HG03432 (cell line): ENCODE measurements around the gene INTS7.
"Not testable (repeated sequence)": the region's sequence is repeated elsewhere in the genome, so short reads cannot be mapped to it uniquely, and the experiment has no call there.

Source experiments
- ATAC-seq: cut with Tn5 transposase; IDR thresholded peaks from one replicate; pipeline ENCODE4 v1.9.1; 2021; ENCODE audit warnings: mild to moderate bottlenecking, moderate library complexity; ENCODE audit not compliant: unreplicated experiment

Gene INTS7

GRCh38 chr1:211938561-211938997 lies 96.8 kb downstream of the INTS7 start:
- ATAC-seq, result peak; percentile 33

- not testable (repeated sequence) for ATAC-seq
Observed at GRCh38 chr1:211937422-211937821, 97.9 kb downstream of the INTS7 start.

- ATAC-seq, result peak; percentile 80
Observed at GRCh38 chr1:211935448-211935970, 99.8 kb downstream of the INTS7 start.

GRCh38 chr1:211933946-211934714 lies 101.2 kb downstream of the INTS7 start:
- no peak for ATAC-seq

- no peak for ATAC-seq
Observed at GRCh38 chr1:211932933-211933254, 102.5 kb downstream of the INTS7 start.

- ATAC-seq, result no peak
Observed at GRCh38 chr1:211932231-211932932, 103.0 kb downstream of the INTS7 start.

GRCh38 chr1:211929683-211930082 lies 105.7 kb downstream of the INTS7 start:
- ATAC-seq, result no peak

GRCh38 chr1:211928993-211929637 lies 106.2 kb downstream of the INTS7 start:
- no peak for ATAC-seq

GRCh38 chr1:211928290-211928801 lies 107.0 kb downstream of the INTS7 start:
- no peak for ATAC-seq

GRCh38 chr1:211925016-211925415 lies 110.3 kb downstream of the INTS7 start:
- ATAC-seq, result no peak

- no peak for ATAC-seq
Observed at GRCh38 chr1:211924256-211924655, 111.1 kb downstream of the INTS7 start.

- no peak for ATAC-seq
Observed at GRCh38 chr1:211923095-211923494, 112.3 kb downstream of the INTS7 start.

GRCh38 chr1:211921579-211922095 lies 113.7 kb downstream of the INTS7 start:
- no peak for ATAC-seq

- no peak for ATAC-seq
Observed at GRCh38 chr1:211920602-211921226, 114.6 kb downstream of the INTS7 start.

- no peak for ATAC-seq
Observed at GRCh38 chr1:211920141-211920572, 115.2 kb downstream of the INTS7 start.

GRCh38 chr1:211918843-211919414 lies 116.4 kb downstream of the INTS7 start:
- ATAC-seq, result no peak

GRCh38 chr1:211916458-211916857 lies 118.9 kb downstream of the INTS7 start:
- ATAC-seq, result not testable (repeated sequence)

- ATAC-seq, result no peak
Observed at GRCh38 chr1:211915924-211916323, 119.4 kb downstream of the INTS7 start.

- no peak for ATAC-seq
Observed at GRCh38 chr1:211912844-211913432, 122.4 kb downstream of the INTS7 start.

GRCh38 chr1:211912038-211912437 lies 123.3 kb downstream of the INTS7 start:
- no peak for ATAC-seq
